ENCODE measurements around the gene TOP3A. TPM values are rescaled to one million over a fixed set of nuclear protein-coding genes. Genes with fewer than 3 reads are reported as not detected.

TOP3A gene
- total RNA-seq, 1 experiment from 2014 or later = 48.8 TPM

DNA sequence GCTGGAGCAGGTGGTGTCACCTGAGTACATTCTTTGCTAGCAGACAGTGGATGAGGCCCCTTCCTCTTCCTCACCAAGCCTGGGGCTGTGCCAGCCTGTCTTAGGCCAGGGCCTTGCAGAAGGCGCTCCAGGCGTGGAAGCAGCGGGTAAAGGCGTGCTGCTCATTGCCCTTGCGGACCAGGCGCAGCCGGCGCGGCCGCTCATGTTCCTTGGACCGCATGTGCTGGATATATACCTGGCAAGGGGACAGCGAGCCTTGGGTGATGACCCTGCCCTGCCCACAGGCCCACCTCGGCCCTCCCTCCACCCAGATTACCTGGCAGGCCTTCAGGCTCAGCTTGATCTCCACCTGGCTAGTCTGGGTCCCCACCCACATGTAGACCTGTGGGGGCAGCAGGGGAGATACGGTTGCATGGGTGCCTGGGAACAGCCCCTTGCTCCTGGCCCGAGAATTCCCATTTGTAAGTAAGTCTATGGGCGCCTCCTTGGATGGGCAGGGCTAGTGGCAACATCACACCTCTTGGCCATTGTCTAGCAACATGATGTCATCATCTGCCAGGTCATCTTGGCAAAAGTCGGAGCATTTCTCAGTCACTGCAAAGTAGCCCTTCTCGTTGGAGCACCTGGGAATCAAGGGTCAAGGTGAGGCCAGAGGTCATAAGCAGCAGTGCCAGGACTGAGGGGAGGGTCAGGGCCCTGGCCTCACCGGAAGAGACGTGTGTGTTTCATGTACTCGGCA is 69.6 kb downstream of the TOP3A start:
- no peaks in the 10 kb centered on the region for H3K79me2 ChIP-seq (ENCODE audit: insufficient read depth, low read length)
- no peaks in the 10 kb centered on the region for H3K27me3 ChIP-seq (ENCODE audit: insufficient read depth, low read length)
- H3K4me2 ChIP-seq (ENCODE audit: low read length) = no peak overlapping the region
- no peak overlapping the region for H3K9ac ChIP-seq (ENCODE audit: low read length)
- DNase-seq (ENCODE audit: low read depth, low spot score) (no peak), ATAC-seq (no peak)
- H3K4me1 ChIP-seq (ENCODE audit: control insufficient read depth in 1 of 2, insufficient read depth in 2 of 2, low read length in 2 of 2) = peaks cover 0 to 12% of the 10 kb centered on the region in 2 experiments; a peak in 2 of 4 replicates
- H3K4me3 ChIP-seq (replicated peaks in 1 of 2; ENCODE audit: low read depth in 1 of 2, low read length in 2 of 2) = no peak overlapping the region
- H3K9me2 ChIP-seq (ENCODE audit: insufficient read depth) = no peaks in the 10 kb centered on the region
- POLR2A ChIA-PET = no interaction called here
- H4K20me1 ChIP-seq (ENCODE audit: insufficient read depth) = peaks cover 6% of the 10 kb centered on the region; the same call in 1 of the 2 replicates
- TF ChIP-seq ZNF274 (IDR thresholded peaks at IDR 0.05; ENCODE audit: low read depth, low read length) = no peak
- TF ChIP-seq EZH2phosphoT487 (IDR thresholded peaks at IDR 0.05; ENCODE audit: borderline replicate concordance) = no peak
- no peak for TF ChIP-seq CBX3 (IDR thresholded peaks at IDR 0.05; ENCODE audit: low read depth)
- no peak for TF ChIP-seq SRF (IDR thresholded peaks at IDR 0.05; ENCODE audit: low read depth)
- no peak for TF ChIP-seq POLR2A (IDR thresholded peaks at IDR 0.05; ENCODE audit: borderline replicate concordance, extremely low read depth, insufficient read depth, insufficient read length)
- TF ChIP-seq, protein P1, sequence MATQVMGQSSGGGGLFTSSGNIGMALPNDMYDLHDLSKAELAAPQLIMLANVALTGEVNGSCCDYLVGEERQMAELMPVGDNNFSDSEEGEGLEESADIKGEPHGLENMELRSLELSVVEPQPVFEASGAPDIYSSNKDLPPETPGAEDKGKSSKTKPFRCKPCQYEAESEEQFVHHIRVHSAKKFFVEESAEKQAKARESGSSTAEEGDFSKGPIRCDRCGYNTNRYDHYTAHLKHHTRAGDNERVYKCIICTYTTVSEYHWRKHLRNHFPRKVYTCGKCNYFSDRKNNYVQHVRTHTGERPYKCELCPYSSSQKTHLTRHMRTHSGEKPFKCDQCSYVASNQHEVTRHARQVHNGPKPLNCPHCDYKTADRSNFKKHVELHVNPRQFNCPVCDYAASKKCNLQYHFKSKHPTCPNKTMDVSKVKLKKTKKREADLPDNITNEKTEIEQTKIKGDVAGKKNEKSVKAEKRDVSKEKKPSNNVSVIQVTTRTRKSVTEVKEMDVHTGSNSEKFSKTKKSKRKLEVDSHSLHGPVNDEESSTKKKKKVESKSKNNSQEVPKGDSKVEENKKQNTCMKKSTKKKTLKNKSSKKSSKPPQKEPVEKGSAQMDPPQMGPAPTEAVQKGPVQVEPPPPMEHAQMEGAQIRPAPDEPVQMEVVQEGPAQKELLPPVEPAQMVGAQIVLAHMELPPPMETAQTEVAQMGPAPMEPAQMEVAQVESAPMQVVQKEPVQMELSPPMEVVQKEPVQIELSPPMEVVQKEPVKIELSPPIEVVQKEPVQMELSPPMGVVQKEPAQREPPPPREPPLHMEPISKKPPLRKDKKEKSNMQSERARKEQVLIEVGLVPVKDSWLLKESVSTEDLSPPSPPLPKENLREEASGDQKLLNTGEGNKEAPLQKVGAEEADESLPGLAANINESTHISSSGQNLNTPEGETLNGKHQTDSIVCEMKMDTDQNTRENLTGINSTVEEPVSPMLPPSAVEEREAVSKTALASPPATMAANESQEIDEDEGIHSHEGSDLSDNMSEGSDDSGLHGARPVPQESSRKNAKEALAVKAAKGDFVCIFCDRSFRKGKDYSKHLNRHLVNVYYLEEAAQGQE (IDR thresholded peaks at IDR 0.05; ENCODE audit: low read depth) = no peak
- TF ChIP-seq POLR2AphosphoS5 (IDR thresholded peaks at IDR 0.05; ENCODE audit: low read depth, low read length) = no peak
- no peak for TF ChIP-seq ZFX (IDR thresholded peaks at IDR 0.05)
- TF ChIP-seq, protein P2, sequence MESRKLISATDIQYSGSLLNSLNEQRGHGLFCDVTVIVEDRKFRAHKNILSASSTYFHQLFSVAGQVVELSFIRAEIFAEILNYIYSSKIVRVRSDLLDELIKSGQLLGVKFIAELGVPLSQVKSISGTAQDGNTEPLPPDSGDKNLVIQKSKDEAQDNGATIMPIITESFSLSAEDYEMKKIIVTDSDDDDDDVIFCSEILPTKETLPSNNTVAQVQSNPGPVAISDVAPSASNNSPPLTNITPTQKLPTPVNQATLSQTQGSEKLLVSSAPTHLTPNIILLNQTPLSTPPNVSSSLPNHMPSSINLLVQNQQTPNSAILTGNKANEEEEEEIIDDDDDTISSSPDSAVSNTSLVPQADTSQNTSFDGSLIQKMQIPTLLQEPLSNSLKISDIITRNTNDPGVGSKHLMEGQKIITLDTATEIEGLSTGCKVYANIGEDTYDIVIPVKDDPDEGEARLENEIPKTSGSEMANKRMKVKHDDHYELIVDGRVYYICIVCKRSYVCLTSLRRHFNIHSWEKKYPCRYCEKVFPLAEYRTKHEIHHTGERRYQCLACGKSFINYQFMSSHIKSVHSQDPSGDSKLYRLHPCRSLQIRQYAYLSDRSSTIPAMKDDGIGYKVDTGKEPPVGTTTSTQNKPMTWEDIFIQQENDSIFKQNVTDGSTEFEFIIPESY (IDR thresholded peaks at IDR 0.05; ENCODE audit: extremely low read depth, insufficient replicate concordance, low read length) = no peak
- TF ChIP-seq TCF7L2 (IDR thresholded peaks at IDR 0.05; ENCODE audit: borderline replicate concordance, extremely low read depth, insufficient read depth, insufficient read length) = no peak
- TF ChIP-seq, protein P3, sequence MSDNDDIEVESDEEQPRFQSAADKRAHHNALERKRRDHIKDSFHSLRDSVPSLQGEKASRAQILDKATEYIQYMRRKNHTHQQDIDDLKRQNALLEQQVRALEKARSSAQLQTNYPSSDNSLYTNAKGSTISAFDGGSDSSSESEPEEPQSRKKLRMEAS (IDR thresholded peaks at IDR 0.05) = no peak
- TF ChIP-seq FOSL1 (IDR thresholded peaks at IDR 0.05; ENCODE audit: low read depth) = no peak
- TF ChIP-seq JUND (IDR thresholded peaks at IDR 0.05) = no peak
- no peak for TF ChIP-seq RAD21 (IDR thresholded peaks at IDR 0.05; ENCODE audit: low read depth)
- TF ChIP-seq, protein P4, sequence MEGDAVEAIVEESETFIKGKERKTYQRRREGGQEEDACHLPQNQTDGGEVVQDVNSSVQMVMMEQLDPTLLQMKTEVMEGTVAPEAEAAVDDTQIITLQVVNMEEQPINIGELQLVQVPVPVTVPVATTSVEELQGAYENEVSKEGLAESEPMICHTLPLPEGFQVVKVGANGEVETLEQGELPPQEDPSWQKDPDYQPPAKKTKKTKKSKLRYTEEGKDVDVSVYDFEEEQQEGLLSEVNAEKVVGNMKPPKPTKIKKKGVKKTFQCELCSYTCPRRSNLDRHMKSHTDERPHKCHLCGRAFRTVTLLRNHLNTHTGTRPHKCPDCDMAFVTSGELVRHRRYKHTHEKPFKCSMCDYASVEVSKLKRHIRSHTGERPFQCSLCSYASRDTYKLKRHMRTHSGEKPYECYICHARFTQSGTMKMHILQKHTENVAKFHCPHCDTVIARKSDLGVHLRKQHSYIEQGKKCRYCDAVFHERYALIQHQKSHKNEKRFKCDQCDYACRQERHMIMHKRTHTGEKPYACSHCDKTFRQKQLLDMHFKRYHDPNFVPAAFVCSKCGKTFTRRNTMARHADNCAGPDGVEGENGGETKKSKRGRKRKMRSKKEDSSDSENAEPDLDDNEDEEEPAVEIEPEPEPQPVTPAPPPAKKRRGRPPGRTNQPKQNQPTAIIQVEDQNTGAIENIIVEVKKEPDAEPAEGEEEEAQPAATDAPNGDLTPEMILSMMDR (IDR thresholded peaks at IDR 0.05 in 2 of 3, conservative IDR thresholded peaks at IDR 0.05 in 1 of 3; ENCODE audit: borderline replicate concordance in 1 of 3, insufficient read depth in 1 of 3, low read depth in 2 of 3, low read length in 2 of 3) = no peak
- TF ChIP-seq SIN3A (IDR thresholded peaks at IDR 0.05; ENCODE audit: low read depth) = no peak
- peaks cover 17 to 38% of the 10 kb centered on the region in 2 experiments for H3K36me3 ChIP-seq (ENCODE audit: control insufficient read depth in 1 of 2, insufficient read depth in 2 of 2, low read length in 2 of 2)
- H3K9me3 ChIP-seq (ENCODE audit: control insufficient read depth in 1 of 2, insufficient read depth in 1 of 2, low read depth in 1 of 2, low read length in 2 of 2) = no peaks in the 10 kb centered on the region
- intact Hi-C loops (cut with micrococcal nuclease) = no loop called here
- no peak overlapping the region for H2AFZ ChIP-seq (ENCODE audit: low read depth, low read length, poor library complexity, severe bottlenecking)
- RAD21 ChIA-PET (ENCODE audit: low non-redundant PET in 1 of 2, low total read pairs in 2 of 2, uncharacterized antibody in 2 of 2, unreplicated experiment in 2 of 2) = no interaction called here
- H3K27ac ChIP-seq (ENCODE audit: low read depth, low read length) = no peak overlapping the region
- TSS peak; percentile 72 for BruUV-seq (replicated peaks)
- CTCF ChIA-PET = no interaction called here
